ENCODE results near the gene FER.

- TF ChIP-seq CTCF (conservative IDR thresholded peaks at IDR 0.05; ENCODE audit: low read length) (no peak), EZH2phosphoT487 (IDR thresholded peaks at IDR 0.05; ENCODE audit: borderline replicate concordance, low read depth, low read length) (no peak)
Measured at GRCh38 chr5:108763222-108763916, 15.7 kb downstream of the FER start.

All from OCI-LY7 (cell line).